SH-SY5Y (cell line): ENCODE measurements around the gene FAM3C.

Experiments
- GATA2 ChIP-seq: IDR thresholded peaks from 2 replicates; pipeline ENCODE4 v1.6.1; 2011; ENCODE audit warnings: mild to moderate bottlenecking, low read depth, low read length
- GATA3 ChIP-seq: IDR thresholded peaks from 2 replicates; pipeline ENCODE4 v1.6.1; 2011; ENCODE audit warnings: low read depth, mild to moderate bottlenecking, low read length, moderate library complexity

FAM3C gene

GRCh38 chr7:121307021-121307574 is 89.0 kb downstream of the FAM3C start:
- no peak for TF ChIP-seq GATA3
- no peak for TF ChIP-seq GATA2

DNA sequence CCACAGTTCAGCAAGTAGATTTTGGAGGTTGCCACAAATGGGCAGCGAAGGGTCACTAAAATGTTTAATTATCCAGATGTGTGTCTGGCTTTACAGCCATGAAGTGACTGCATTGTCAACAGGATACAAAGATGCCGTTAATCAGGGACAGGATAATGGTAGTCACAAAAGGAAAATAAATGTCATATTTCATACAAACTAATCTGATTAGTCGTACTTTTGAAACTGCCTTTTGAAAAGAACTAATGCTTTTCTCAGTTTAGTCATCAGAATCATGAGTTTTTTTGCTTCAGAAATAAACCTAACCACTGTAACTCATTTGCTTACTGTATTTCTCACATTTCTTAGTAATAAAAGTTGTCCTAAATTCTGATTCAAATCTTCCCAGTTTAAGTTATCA is 89.5 kb downstream of the FAM3C start:
- TF ChIP-seq GATA2 (no peak), GATA3 (no peak)

DNA sequence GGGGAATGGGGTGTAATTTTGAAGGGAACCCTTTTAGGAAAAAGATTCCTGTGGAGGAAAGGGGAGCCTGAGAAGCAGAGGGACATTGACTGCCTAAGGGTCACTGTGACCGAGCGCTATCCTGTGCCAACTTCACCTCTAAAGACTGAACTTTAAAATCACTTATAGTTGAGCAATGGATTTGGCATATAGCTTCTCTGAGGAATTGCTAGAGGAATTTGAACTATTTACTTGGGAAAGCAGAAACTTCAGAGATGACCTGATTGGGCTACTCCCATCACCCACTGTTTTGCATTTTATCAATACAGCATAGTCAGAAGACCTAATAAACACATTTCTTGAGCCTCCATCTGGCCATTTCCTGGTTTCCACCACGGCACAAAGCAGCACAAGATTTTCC is 91.0 kb downstream of the FAM3C start:
- TF ChIP-seq GATA2 (no peak), GATA3 (no peak)

DNA sequence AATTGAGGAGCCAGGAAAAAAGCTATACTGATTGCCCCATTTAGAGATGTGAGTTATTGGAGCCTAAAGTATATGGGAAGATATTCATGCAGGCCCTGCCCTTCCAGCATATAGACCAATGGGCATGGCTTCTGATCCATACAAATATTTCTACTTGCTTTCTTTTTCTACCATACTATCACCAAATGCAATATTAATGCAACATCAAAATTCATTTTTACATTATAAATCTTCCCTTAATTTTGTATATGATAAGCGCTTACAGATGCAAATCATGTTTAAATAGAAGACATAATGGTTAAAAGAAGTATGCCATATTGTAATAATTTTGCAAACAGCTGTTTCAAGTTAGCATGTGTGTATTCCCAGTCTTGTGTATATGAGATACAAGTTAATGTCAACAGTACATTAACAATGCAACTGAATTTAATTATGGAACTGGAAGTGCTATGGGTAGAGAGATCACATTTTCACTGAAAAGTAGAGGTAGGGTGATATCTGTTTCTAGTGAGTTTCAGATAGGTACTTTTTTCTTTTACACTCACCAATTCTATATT is 91.9 kb downstream of the FAM3C start:
- TF ChIP-seq GATA3: no peak
- no peak for TF ChIP-seq GATA2

GRCh38 chr7:121303422-121304101 is 92.5 kb downstream of the FAM3C start:
- TF ChIP-seq GATA2: no peak
- TF ChIP-seq GATA3: no peak

GRCh38 chr7:121302214-121302745 is 93.8 kb downstream of the FAM3C start:
- TF ChIP-seq GATA2 (no peak), GATA3 (no peak)

DNA sequence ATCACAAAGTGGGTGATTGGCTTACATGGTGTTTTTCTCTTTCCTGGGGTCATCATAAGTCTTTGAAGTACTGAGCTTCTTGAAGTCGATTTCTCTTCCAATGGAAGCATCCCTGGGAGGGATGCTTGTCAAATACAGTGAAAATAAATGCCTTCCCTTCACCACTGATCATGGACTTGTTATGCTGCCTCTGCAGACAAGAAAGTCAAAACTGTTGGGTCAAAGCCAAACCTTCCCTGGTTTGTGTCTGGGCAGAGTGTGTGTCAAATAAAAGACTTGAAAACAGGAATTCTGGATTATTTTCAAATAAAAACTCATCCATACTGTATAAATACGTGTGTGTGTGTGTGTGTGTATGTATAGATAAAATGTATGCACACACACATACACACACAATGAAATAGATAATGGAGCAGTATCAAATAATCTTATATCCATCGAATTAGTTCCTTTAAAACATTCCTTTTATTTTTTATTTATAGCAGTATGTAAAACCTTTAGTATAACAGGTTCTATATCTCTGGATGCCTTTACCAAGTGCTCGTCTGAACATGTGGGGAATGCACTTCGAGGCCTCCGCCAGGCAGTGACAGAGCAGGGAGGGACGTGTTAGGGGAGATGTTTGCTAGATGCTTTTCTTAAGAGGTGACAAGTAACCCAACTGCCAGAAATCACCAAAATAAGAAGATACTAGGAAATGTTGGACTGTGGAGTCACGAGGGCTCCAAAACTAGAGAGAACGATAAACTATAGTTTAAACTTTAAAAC is 94.5 kb downstream of the FAM3C start:
- TF ChIP-seq GATA2 (no peak), GATA3 (no peak)

DNA sequence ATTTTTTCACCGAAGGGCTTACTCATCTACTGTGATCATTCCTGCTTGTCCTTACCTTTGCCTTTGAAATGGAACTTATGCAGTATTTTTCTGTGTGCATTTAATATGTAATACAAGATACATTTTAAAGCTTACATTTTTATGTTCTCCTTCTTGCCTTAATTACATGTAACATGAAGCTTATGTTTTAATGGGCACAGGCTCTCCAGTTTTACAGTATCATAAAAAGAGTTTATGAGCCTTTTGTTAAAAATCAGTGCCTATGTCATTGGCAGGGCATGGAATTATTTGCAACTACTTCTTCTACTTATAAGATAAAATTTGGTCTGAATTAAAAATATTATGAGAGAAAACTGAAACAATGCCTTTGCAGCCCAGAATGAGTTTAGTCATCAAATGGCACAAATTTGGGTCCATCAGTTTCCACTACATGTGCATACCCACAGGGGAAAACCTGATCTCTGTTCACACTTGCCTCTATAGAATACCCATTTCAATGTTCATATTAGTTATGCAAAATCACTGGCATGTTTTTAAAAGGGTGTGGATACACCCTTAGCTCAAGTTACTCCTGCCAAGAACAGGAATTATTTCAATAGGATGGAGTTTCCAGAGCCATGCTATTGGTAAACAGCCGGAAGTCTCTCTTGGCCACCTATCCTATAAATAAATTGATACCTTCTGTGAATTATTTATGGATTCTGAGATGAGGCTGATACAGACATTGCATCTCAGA is 95.3 kb downstream of the FAM3C start:
- no peak for TF ChIP-seq GATA2
- no peak for TF ChIP-seq GATA3
